ENCODE results near the gene CS. TPM values are rescaled to one million over a fixed set of nuclear protein-coding genes. Genes with fewer than 3 reads are reported as not detected.

Gene CS
- total RNA-seq, 1 donor from 2014 or later = 212 TPM

DNA sequence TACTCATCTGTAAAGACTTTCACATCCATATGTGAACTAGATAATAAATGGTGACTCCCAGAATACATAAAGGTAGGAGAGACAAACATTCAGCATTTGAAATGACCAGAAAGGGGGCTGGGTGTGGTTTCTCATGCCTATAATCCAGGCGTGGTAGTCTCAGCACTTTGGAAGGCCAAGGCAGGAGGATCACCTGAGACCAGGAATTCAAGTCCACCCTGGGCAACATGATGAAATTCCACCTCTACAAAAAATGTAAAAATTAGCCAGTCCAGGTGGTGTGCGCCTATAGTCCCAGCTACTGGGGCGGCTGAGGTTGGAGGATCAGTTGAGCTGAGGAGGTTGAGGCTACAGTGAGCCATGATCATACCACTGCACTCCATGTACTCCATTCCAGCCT lies 4.1 kb upstream of the CS start:
- TF ChIP-seq, protein P1, sequence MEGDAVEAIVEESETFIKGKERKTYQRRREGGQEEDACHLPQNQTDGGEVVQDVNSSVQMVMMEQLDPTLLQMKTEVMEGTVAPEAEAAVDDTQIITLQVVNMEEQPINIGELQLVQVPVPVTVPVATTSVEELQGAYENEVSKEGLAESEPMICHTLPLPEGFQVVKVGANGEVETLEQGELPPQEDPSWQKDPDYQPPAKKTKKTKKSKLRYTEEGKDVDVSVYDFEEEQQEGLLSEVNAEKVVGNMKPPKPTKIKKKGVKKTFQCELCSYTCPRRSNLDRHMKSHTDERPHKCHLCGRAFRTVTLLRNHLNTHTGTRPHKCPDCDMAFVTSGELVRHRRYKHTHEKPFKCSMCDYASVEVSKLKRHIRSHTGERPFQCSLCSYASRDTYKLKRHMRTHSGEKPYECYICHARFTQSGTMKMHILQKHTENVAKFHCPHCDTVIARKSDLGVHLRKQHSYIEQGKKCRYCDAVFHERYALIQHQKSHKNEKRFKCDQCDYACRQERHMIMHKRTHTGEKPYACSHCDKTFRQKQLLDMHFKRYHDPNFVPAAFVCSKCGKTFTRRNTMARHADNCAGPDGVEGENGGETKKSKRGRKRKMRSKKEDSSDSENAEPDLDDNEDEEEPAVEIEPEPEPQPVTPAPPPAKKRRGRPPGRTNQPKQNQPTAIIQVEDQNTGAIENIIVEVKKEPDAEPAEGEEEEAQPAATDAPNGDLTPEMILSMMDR (IDR thresholded peaks at IDR 0.05; ENCODE audit: insufficient read depth, low read depth, low read length) = no peak
- TF ChIP-seq EZH2 (IDR thresholded peaks at IDR 0.05; ENCODE audit: insufficient read depth, low read length) = no peak
- H3K4me3 Mint-ChIP-seq (ENCODE audit: unreplicated experiment) = no peak overlapping the region
- Histone ChIP-seq H3K4me2 (ENCODE audit: low read length) (no peak overlapping the region), H3K79me2 (ENCODE audit: insufficient read depth, low read length) (peaks cover 25% of the 10 kb centered on the region), H3K9me3 (ENCODE audit: insufficient read depth, low read depth, low read length) (no peaks in the 10 kb centered on the region), H4K20me1 (ENCODE audit: insufficient read depth, low read length) (peaks cover 2% of the 10 kb centered on the region), H2AFZ (ENCODE audit: low read depth, low read length) (no peak overlapping the region), H3K27me3 (ENCODE audit: insufficient read depth, low read length) (no peaks in the 10 kb centered on the region), H3K36me3 (ENCODE audit: insufficient read depth, low read length) (peaks cover 34% of the 10 kb centered on the region), H3K4me1 (ENCODE audit: insufficient read depth, low read length) (peaks cover 9% of the 10 kb centered on the region), H3K4me3 (ENCODE audit: insufficient read depth, low read depth, low read length) (no peak overlapping the region), H3K9ac (ENCODE audit: low read length) (no peak overlapping the region), H3K27ac (ENCODE audit: low read depth, low read length) (no peak overlapping the region)
- no peaks in the 10 kb centered on the region for H3K9me3 Mint-ChIP-seq (ENCODE audit: unreplicated experiment)
- DNase-seq (ENCODE audit: low read depth) (no peak), FAIRE-seq (no peak)
- no peaks in the 10 kb centered on the region for H3K27me3 Mint-ChIP-seq (ENCODE audit: low read depth, unreplicated experiment)
- peaks cover 6% of the 10 kb centered on the region for H3K4me1 Mint-ChIP-seq (ENCODE audit: low read depth, unreplicated experiment)
- H3K36me3 Mint-ChIP-seq (ENCODE audit: low read depth, unreplicated experiment) = peaks cover 10% of the 10 kb centered on the region
- H3K27ac Mint-ChIP-seq (ENCODE audit: unreplicated experiment) = peak overlapping the region; percentile 47

DNA sequence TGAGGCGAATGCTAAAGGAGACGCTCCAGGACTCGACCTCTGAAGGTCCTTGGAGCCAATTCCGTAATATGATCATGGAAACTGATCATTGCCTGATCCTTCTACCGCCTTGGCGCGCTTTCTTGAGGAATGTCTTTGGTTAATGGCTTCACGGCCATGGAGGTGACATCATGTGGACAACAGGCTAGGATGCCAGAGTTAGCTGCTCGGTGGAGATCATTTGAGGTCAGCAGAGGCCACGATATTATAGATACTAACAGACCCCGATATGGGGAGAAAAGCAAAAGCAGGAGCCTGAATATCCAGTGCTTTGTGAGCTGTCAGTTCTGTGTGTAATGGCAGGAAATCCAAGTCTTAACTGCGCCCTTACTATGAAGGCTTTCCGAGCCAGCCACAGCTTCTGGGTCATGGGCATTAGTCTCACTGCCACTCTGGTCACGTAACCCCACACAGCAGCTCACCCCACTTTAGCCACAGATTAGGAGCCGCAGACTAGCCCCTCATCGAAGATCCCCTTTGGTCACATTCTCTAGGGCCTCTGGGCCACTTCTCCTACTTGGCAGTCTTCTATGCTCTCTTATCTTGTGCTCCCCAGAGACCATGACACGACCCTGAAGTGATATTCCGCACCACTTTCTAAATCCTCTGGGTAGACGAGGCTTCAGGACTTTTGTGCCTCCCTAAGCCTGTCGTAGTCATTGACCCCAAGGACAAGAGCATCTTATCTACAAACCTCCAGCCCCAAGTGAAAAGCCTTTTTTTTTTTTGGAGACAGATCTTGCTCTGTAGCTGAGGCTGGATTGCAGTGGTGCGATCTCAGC lies 724 bp upstream of the CS start:
- Mint-ChIP-seq H3K27me3 (ENCODE audit: low read depth, unreplicated experiment) (no peaks in the 10 kb centered on the region), H3K4me1 (ENCODE audit: low read depth, unreplicated experiment) (peaks cover 13% of the 10 kb centered on the region), H3K36me3 (ENCODE audit: low read depth, unreplicated experiment) (peaks cover 6% of the 10 kb centered on the region), H3K9me3 (ENCODE audit: unreplicated experiment) (no peaks in the 10 kb centered on the region), H3K4me3 (ENCODE audit: unreplicated experiment) (peak overlapping the region; percentile 95), H3K27ac (ENCODE audit: unreplicated experiment) (peak overlapping the region; percentile 63)
- peak overlapping the region; percentile 92 for H3K4me3 ChIP-seq (ENCODE audit: insufficient read depth, low read depth, low read length)
- peaks cover 11% of the 10 kb centered on the region for H3K36me3 ChIP-seq (ENCODE audit: insufficient read depth, low read length)
- peaks cover 57% of the 10 kb centered on the region for H3K79me2 ChIP-seq (ENCODE audit: insufficient read depth, low read length)
- no peaks in the 10 kb centered on the region for H3K27me3 ChIP-seq (ENCODE audit: insufficient read depth, low read length)
- peaks cover 19% of the 10 kb centered on the region for H3K4me1 ChIP-seq (ENCODE audit: insufficient read depth, low read length)
- H2AFZ ChIP-seq (ENCODE audit: low read depth, low read length) = peak overlapping the region; percentile 88
- TF ChIP-seq EZH2 (IDR thresholded peaks at IDR 0.05; ENCODE audit: insufficient read depth, low read length) = no peak
- TF ChIP-seq, protein P1 (IDR thresholded peaks at IDR 0.05; ENCODE audit: insufficient read depth, low read depth, low read length) = no peak
- DNase-seq (ENCODE audit: low read depth) = no peak
- peak overlapping the region; percentile 96 for H3K4me2 ChIP-seq (ENCODE audit: low read length)
- FAIRE-seq = no peak
- H3K9me3 ChIP-seq (ENCODE audit: insufficient read depth, low read depth, low read length) = no peaks in the 10 kb centered on the region
- H3K27ac ChIP-seq (ENCODE audit: low read depth, low read length) = peak overlapping the region; percentile 83
- peaks cover 35% of the 10 kb centered on the region for H4K20me1 ChIP-seq (ENCODE audit: insufficient read depth, low read length)
- peak overlapping the region; percentile 87 for H3K9ac ChIP-seq (ENCODE audit: low read length)

All from astrocyte (in vitro differentiated cells and primary cell).